GM19193 (cell line): ENCODE measurements around the gene MOB2.

Experiments
- POLR2A ChIP-seq: IDR thresholded peaks from 4 replicates; pipeline ENCODE4 v1.6.1; 2011; ENCODE audit not compliant: insufficient read depth, insufficient read length; ENCODE audit errors: extremely low read depth

MOB2 gene

GRCh38 chr11:1459764-1460395 is 26.7 kb downstream of the MOB2 start:
- TF ChIP-seq POLR2A: no peak

GRCh38 chr11:1459219-1459575 is 27.4 kb downstream of the MOB2 start:
- TF ChIP-seq POLR2A: no peak

DNA sequence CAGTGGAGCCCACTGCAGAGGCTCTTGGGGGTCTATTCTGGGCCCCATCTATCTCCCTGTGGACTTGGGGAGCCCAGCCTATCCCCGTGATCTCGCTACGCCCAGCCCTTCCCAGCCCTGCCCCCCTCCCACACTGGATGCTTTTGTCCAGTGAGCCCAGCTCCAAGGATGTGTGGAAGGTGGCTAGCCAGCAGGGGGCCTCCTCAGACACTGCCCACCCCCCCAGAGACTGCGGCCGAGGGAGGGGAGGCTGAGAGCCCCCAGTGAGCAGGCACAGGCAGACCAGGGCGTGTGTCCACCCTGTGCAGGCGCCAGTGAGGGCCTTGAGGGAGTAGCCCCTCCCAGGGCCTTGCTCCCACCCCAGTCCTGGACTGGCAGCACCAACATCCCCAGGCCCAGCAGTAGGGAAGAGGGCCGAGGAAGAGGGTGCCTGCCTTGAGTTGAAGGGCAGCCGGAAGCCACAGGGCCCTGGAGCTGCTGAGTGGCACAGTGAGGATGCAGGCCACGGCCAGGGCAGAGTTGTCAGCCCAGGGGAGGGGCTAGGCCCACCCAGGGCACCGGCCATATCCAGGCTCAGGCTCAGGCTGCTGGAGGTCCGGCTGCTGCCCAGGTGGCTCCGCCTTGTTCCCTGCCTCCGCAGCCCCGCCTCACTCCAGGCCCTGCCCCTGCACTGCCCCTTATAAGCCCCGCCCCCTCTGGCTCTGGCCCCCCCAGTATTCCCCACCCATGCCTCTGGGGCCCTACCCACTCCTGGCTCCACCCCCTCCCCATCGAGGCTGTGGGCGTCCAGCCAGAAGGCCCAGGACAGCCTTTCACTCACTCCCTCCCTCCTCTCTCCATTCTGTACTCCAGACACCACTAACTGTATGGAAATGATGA is 28.0 kb downstream of the MOB2 start:
- TF ChIP-seq POLR2A: no peak

DNA sequence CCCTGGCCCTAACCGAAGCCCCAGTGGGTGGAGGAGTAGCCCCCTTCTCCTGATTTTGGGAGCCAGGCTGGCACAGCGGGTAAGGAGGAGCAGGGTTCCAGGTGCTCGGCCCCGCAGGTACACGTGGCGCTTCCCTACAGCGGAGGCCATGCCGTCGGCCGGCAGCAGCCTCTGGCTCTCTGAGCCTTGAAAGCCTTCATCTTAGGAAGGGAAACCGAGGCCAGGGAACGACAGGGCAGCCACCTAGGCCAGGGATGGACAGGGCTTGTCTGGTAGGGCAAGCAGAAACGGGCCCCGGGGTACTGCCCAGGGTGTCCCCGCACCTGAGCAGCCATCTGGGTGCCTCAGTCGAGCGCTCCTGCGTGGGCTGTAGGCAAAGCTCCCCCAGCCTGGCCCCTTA is 28.7 kb downstream of the MOB2 start:
- TF ChIP-seq POLR2A: no peak

GRCh38 chr11:1457326-1457680 is 29.3 kb downstream of the MOB2 start:
- TF ChIP-seq POLR2A: no peak

GRCh38 chr11:1456596-1457325 is 29.8 kb downstream of the MOB2 start:
- TF ChIP-seq POLR2A: no peak

DNA sequence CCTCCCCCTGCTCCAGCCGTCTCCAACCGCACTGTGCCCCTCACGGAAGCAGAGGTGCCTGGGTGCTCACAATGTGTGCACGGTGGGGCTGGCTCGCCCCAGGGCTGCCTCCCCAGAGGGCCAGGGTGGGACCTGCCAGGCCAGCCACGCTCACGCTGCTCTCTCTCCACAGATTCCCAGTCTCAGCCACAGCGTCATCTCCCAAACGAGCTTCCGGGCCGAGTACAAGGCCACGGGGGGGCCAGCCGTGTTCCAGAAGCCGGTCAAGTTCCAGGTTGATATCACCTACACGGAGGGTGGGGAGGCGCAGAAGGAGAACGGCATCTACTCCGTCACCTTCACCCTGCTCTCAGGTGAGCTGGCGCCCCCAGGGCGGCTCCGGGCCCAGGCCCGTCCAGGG is 30.4 kb downstream of the MOB2 start:
- TF ChIP-seq POLR2A: no peak

GRCh38 chr11:1455763-1456060 is 30.9 kb downstream of the MOB2 start:
- no peak for TF ChIP-seq POLR2A

DNA sequence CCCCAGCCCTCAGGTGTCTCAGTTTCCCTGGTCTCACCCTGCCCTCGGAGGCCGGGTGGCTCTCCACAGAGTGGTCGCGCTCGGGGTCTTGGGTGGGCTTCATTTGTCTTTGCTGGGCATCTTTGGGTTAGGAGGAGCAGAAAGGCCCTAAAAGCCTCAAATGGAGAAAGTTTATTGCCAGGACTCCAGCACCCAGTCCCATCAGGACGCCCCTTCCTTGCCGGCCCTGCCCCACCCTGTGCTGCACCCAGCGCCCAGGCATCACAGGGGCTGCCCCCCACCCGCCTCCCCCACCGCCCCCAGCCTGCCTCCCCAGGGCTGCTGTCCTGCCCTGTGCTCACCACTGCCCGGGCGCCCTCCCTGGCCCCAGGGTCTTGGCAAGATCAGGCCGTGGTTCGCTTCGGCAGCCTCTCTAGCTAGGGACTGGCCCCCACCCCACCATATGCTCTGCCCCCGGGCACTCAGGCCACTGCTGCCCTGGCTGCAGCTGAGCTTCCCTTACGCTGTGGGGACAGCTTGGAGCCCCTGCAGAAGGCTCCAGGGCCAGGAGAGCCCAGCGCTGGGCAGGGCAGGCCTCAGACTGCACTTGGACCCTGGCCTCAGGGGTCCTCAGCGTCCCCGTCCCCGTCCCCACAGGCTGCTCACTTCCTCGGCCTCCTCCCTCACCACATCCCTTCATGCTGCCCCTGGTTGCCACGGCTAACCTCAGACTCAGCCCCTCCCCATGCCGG is 31.4 kb downstream of the MOB2 start:
- no peak for TF ChIP-seq POLR2A

- TF ChIP-seq POLR2A: no peak
These were observed 32.0 kb downstream of the MOB2 start for GRCh38 chr11:1454576-1454975.

DNA sequence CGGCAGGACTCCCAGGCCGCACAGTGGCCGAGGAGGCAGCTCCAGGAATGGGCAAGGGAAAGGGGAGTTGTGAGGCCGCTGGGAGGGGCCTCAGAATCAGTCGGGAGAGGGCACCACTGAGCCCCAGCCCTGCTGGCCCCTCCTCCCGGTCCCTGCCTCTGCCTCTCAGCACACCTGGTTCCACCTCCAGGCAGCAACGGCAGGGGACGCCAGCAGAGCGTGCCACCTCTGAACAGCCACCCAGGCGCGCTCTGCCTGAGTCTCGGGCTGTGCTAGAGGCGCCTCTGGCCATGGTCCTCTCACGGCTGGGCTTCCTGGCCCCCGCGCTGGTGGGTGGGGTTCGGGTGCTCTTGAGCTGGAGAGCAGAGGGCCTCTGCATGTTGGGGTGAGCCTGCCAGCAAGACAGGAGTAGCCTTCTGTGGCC is 33.0 kb downstream of the MOB2 start:
- TF ChIP-seq POLR2A: no peak

GRCh38 chr11:1452744-1453143 is 33.8 kb downstream of the MOB2 start:
- TF ChIP-seq POLR2A: no peak

DNA sequence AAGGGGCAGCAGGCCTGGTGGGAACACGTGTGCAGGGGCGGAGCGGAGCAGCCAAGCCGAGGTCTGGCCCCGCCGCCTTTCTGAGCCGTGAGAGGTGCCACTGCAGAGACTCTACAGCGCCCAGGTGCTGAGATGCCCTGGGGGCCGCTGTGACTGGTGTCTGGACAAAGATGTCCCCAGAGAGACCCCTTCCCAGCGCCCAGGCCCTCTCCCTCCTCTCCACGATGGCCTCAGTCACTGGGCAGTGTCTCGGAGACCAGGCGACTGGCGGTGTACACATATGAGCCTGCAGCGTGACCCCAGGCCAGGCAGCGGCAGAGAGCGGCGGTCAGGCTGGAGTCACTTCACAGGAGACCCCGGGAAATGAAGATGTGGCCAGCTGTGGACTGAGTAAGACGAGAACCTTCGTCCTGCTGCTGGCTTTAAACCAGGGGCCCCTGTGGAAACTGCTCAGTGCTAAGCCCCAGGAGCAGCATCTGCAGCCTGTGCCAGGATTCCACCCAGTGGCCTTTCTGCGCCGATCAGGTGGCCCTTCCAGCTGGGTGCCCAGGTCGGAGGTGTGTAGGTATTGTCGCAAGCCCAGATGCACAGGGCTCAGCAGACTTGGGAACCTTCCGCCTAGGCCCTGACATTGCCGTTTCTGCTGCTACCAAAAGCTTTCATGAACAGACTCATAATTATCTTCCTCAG is 34.7 kb downstream of the MOB2 start:
- TF ChIP-seq POLR2A: no peak

DNA sequence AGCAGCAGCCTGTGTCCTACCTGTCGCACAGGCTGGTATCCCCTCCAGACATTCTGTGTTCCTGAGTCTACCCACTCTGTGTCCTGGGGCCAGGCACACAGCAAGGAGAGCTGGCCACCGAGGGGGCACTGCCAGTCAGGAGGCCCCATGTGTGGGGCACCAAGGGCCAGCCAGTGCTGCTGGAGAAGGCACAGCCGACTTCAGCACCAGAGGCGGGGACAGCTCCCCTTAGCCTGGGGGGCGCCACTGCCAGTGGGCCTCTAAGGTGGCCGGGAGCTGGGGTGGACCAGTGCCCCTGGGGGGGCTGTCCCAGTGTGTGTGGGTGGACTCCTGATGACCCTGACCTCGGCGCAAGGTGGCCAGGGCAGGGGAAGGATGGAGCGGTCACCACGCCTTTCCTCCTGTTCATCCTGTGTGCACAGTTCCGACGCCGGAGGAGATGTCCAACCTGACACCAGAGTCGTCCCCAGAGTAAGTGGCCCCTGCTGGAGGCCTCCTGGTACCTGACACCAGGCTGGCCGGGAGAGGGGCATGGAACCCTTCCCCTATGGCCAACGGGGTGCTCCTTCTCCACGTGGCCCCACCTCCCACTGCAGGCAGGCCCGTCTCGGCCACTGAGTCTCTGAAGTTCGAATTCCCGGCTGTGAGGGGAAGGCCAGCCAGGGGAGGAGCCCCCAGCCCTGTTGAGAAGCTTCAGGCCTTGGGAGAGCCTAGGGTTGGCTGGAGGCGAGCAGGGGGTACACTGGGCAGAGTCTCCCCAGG is 35.4 kb downstream of the MOB2 start:
- TF ChIP-seq POLR2A: no peak
